Upper lobe of left lung (tissue), 6 donors: ENCODE measurements around the gene C2orf66. TPM values are rescaled to one million over a fixed set of nuclear protein-coding genes. Genes with fewer than 3 reads are reported as not detected.

Experiments used
- ATAC-seq, 2 donors: fragments of 200-7000 bp; cut with Tn5 transposase; one replicate each; pipeline ENCODE4 v1.9.1; 2022; ENCODE audit warnings: mild to moderate bottlenecking in 2 of 2, moderate library complexity in 2 of 2; ENCODE audit not compliant: low FRiP score in 2 of 2
- DNase-seq, 2 donors: peaks; one replicate each; pipeline ENCODE4 v3.0.0-alpha.2; 2019 to 2020
- H3K27ac ChIP-seq, 4 donors: fragments of 200-600 bp; sonication (generic); one replicate each; pipeline ENCODE4 v1.5.1; 2016 to 2019
- H3K27me3 ChIP-seq, 4 donors: fragments of 200-600 bp; sonication (generic); one replicate each; pipeline ENCODE4 v1.5.1; 2017 to 2019
- H3K36me3 ChIP-seq, 4 donors: fragments of 200-600 bp; sonication (generic); one replicate each; pipeline ENCODE4 v1.5.1; 2016 to 2019
- H3K4me1 ChIP-seq, 4 donors: fragments of 200-600 bp; sonication (generic); one replicate each; pipeline ENCODE4 v1.5.1; 2018 to 2019
- H3K4me3 ChIP-seq, 4 donors: fragments of 200-600 bp; sonication (generic); one replicate each; pipeline ENCODE4 v1.5.1; 2017 to 2019; ENCODE audit warnings: mild to moderate bottlenecking in 2 of 4, moderate library complexity in 1 of 4
- H3K9me3 ChIP-seq, 4 donors: fragments of 200-600 bp; sonication (generic); one replicate each; pipeline ENCODE4 v1.5.1; 2018 to 2019
- EP300 ChIP-seq, 4 donors: sonication (generic); formaldehyde crosslinking; IDR thresholded peaks; one replicate each; pipeline ENCODE4 v1.5.1; 2017; ENCODE audit warnings: antibody characterized with exemption in 4 of 4, control low read depth in 2 of 4
- WGBS, 2 donors: methylation state at CpG; one replicate each; pipeline ENCODE4 v1.1.5; 2017 to 2018; 5-methylcytosine and 5-hydroxymethylcytosine counted together
- small RNA-seq, 4 donors: library from RNA; depleted of rRNA; stranded (forward); fragments of <200 nt; gene quantifications; one replicate each; pipeline ENCODE3, GENCODE V24; 2016
- total RNA-seq, 6 donors: library from RNA; depleted of rRNA in 4 of 6; stranded (reverse); fragments of >200 nt in 4 of 6; gene quantifications; one replicate each; pipeline versions ENCODE4 v1.1.0 to v1.2.1, GENCODE V29; 2016 to 2021
- TF ChIP-seq, protein P1 (sequence below), 6 experiments: fragments of 450-650 bp in 4 of 6; fragments of 200-600 bp in 2 of 6; sonication (generic) in 2 of 6; IDR thresholded peaks; one replicate each; pipeline ENCODE4 v1.5.1; 2016 to 2019; ENCODE audit warnings: antibody characterized with exemption in 6 of 6
- donor health status: DM: no; HTN: no; CAD: no; lungs with moderate emphysema.
- donor health status: DM: no; HTN: yes; CAD: no; lungs with severe emphysema.

C2orf66 gene
- total RNA-seq, 6 donors from 2014 or later: 0.30 to 1.2 (median 1.0) TPM; not detected in 3

DNA sequence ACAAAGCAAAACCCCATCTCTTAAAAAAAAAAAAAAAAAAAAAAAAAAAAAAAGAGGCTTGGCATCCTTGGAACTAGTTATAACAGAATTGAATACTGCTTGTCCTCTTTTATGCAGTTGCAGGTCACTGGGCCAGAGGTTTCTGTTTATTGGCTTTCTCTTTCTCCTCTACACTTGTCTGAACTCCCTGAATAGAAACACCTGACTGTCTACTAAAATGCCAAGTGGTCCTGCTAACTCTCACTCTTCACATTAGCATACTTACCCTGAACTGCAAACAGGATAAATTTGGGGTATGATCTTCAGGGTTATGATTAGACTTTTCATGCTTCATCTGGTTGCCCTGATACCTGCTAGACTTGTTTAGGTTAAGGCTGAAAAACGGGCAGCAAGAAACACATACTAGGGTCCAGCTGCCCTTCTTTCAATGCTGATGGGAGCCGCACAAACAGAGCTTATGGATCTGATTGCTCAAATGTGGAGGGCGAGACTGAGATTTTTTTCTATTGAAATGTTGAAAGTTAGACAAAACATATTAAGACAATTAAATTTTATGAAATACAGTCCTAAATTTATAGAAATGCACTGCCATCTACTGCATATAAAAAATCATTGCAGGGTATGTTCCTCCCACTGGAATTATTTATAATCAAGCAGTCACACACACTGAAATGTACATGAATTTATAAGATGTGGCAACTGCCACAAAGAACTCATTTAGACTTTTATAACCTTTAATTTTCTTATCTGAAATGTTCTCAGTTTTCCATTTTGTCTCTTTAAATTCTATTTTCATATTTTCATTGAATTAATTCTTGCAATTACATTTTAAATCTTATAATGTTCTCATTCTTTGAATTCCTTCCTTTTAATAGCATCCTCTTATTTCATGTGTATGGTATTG lies 50.4 kb downstream of the C2orf66 start:
- TF ChIP-seq, protein P1, sequence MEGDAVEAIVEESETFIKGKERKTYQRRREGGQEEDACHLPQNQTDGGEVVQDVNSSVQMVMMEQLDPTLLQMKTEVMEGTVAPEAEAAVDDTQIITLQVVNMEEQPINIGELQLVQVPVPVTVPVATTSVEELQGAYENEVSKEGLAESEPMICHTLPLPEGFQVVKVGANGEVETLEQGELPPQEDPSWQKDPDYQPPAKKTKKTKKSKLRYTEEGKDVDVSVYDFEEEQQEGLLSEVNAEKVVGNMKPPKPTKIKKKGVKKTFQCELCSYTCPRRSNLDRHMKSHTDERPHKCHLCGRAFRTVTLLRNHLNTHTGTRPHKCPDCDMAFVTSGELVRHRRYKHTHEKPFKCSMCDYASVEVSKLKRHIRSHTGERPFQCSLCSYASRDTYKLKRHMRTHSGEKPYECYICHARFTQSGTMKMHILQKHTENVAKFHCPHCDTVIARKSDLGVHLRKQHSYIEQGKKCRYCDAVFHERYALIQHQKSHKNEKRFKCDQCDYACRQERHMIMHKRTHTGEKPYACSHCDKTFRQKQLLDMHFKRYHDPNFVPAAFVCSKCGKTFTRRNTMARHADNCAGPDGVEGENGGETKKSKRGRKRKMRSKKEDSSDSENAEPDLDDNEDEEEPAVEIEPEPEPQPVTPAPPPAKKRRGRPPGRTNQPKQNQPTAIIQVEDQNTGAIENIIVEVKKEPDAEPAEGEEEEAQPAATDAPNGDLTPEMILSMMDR (IDR thresholded peaks at IDR 0.05): peak in 2 of 6 experiments; percentile 15 to 21
- no peak for TF ChIP-seq EP300 (IDR thresholded peaks at IDR 0.05)
- no peaks in the 10 kb centered on the region for H3K4me1 ChIP-seq
- ATAC-seq (peak in 1 of 2 donors; percentile 54), DNase-seq (no peak)
- no peak overlapping the region for H3K27ac ChIP-seq
- H3K36me3 ChIP-seq: peaks cover 0 to 16% (median 4%) of the 10 kb centered on the region in 4 donors
- 69 to 82% methylated on average over 3 of the region's 3 CpGs for WGBS, 2 donors
- H3K4me3 ChIP-seq: no peak overlapping the region
- peaks cover 0 to 15% (median 2%) of the 10 kb centered on the region in 4 donors for H3K9me3 ChIP-seq
- no peaks in the 10 kb centered on the region for H3K27me3 ChIP-seq

Small RNA genes lying within 50 kb of the gene (small RNA-seq; reads per million reads assigned to genes)
- gene AC012486.1: 0 reads per million in 4 donors

Other genes with a start within 250 kb of the C2orf66 start
- gene HECW2, start 215.8 kb downstream of the C2orf66 start, total RNA-seq: 10 to 100 TPM; 34.9 to 72.8 (median 48.4) TPM
- gene CCDC150, start 169.6 kb downstream of the C2orf66 start, total RNA-seq: 1 to 10 TPM; 1.2 to 4.2 (median 2.3) TPM
- gene GTF3C3, start 9.7 kb downstream of the C2orf66 start, total RNA-seq: 10 to 100 TPM; 14.9 to 38.0 (median 25.1) TPM
- gene PGAP1, start 117.4 kb upstream of the C2orf66 start, total RNA-seq: 10 to 100 TPM in 4 of 6 donors, 1 to 10 TPM in 2; 4.2 to 15.5 (median 10.5) TPM